SU-DHL-6 (cell line): ENCODE data around the gene PTPRK.

Experiments
- H2AFZ ChIP-seq: fragments of 200-600 bp; sonication (generic); 2 replicates; pipeline ENCODE4 v1.6.1; 2014; ENCODE audit warnings: low read depth, mild to moderate bottlenecking, moderate library complexity, mixed read lengths, antibody characterized with exemption, low read length; ENCODE audit not compliant: severe bottlenecking
- H3F3A ChIP-seq: fragments of 200-600 bp; shearing (Covaris generic); 2 replicates; pipeline ENCODE4 v1.6.0; 2016; ENCODE audit warnings: antibody characterized with exemption, mild to moderate bottlenecking; ENCODE audit not compliant: insufficient read depth
- H3K27ac ChIP-seq: fragments of 200-600 bp; sonication (generic); 2 replicates; pipeline ENCODE4 v1.5.1; 2016; ENCODE audit warnings: low read depth, mild to moderate bottlenecking, low read length, moderate library complexity, mixed read lengths
- H3K27me3 ChIP-seq: fragments of 200-600 bp; sonication (generic), shearing (Covaris generic); 2 replicates; pipeline ENCODE4 v1.6.0; 2014; ENCODE audit warnings: mild to moderate bottlenecking, low read length
- H3K36me3 ChIP-seq: fragments of 200-600 bp; sonication (generic); 2 replicates; pipeline ENCODE4 v1.6.1; 2014; ENCODE audit warnings: mild to moderate bottlenecking, low read length, mixed read lengths
- H3K4me2 ChIP-seq: fragments of 300-600, 200-600 bp; shearing (Covaris generic), sonication (generic); 2 replicates; pipeline ENCODE4 v1.6.0; 2014; ENCODE audit warnings: low read length, low read depth, mild to moderate bottlenecking; ENCODE audit not compliant: poor library complexity, severe bottlenecking
- H3K4me3 ChIP-seq: fragments of 200-600 bp; sonication (generic); 2 replicates; pipeline ENCODE4 v1.5.1; 2014; ENCODE audit warnings: antibody characterized with exemption, low read length, mild to moderate bottlenecking, mixed read lengths; ENCODE audit not compliant: insufficient read depth, poor library complexity, severe bottlenecking
- H3K79me2 ChIP-seq: fragments of 200-600 bp; sonication (generic); 2 replicates; pipeline ENCODE4 v1.6.1; 2014; ENCODE audit warnings: mild to moderate bottlenecking, low read length, moderate library complexity; ENCODE audit not compliant: insufficient read depth
- H3K9ac ChIP-seq: fragments of 200-600 bp; sonication (generic); 2 replicates; pipeline ENCODE4 v1.7.0; 2014; ENCODE audit warnings: mild to moderate bottlenecking, low read length
- H3K9me2 ChIP-seq: fragments of 200-600 bp; sonication (generic); replicated peaks from 2 replicates; pipeline ENCODE4 v1.6.1; 2014; ENCODE audit warnings: low read length; ENCODE audit not compliant: insufficient read depth
- H3K9me3 ChIP-seq: fragments of 200-600 bp; sonication (generic); 2 replicates; pipeline ENCODE4 v1.6.1; 2014; ENCODE audit warnings: low read length, mixed read lengths; ENCODE audit not compliant: insufficient read depth
- H4K20me1 ChIP-seq: fragments of 200-600 bp; sonication (generic); 2 replicates; pipeline ENCODE4 v1.6.1; 2014; ENCODE audit warnings: low read depth, mild to moderate bottlenecking, antibody characterized with exemption, low read length, moderate library complexity, mixed read lengths
- CTCF ChIP-seq: fragments of 200-600 bp; sonication (generic); IDR thresholded peaks from one replicate; pipeline ENCODE4 v1.5.1; 2017; ENCODE audit warnings: antibody characterized with exemption, mild to moderate bottlenecking, low read length, moderate library complexity; ENCODE audit not compliant: insufficient read depth, poor library complexity, severe bottlenecking
- EZH2phosphoT487 ChIP-seq: fragments of 200-600 bp; sonication (generic), shearing (Covaris generic); conservative IDR thresholded peaks from 2 replicates; pipeline ENCODE4 v1.6.1; 2018; ENCODE audit warnings: mild to moderate bottlenecking, antibody characterized with exemption, low read length, moderate library complexity, mixed read lengths

Gene PTPRK

GRCh38 chr6:128406453-128406852, 113.9 kb downstream of the PTPRK start:
- H3K9ac ChIP-seq, result no peak overlapping the region
- H2AFZ ChIP-seq, result no peak overlapping the region
- H3K27ac ChIP-seq, result no peak overlapping the region
- H3K9me2 ChIP-seq, result no peaks in the 10 kb centered on the region
- no peaks in the 10 kb centered on the region for H3K79me2 ChIP-seq
- H3K4me2 ChIP-seq, result no peak overlapping the region
- H3K9me3 ChIP-seq, result no peaks in the 10 kb centered on the region
- H3F3A ChIP-seq, result no peaks in the 10 kb centered on the region
- no peaks in the 10 kb centered on the region for H4K20me1 ChIP-seq
- no peaks in the 10 kb centered on the region for H3K27me3 ChIP-seq
- H3K36me3 ChIP-seq, result no peaks in the 10 kb centered on the region
- H3K4me3 ChIP-seq, result no peak overlapping the region
- TF ChIP-seq EZH2phosphoT487 (no peak), CTCF (no peak)

GRCh38 chr6:128403618-128404444, 116.6 kb downstream of the PTPRK start:
- Histone ChIP-seq H3F3A (no peaks in the 10 kb centered on the region), H3K9me2 (no peaks in the 10 kb centered on the region), H4K20me1 (no peaks in the 10 kb centered on the region), H3K79me2 (no peaks in the 10 kb centered on the region), H3K4me2 (no peak overlapping the region), H2AFZ (no peak overlapping the region), H3K9ac (no peak overlapping the region), H3K9me3 (no peaks in the 10 kb centered on the region), H3K4me3 (no peak overlapping the region), H3K27ac (no peak overlapping the region), H3K36me3 (no peaks in the 10 kb centered on the region), H3K27me3 (no peaks in the 10 kb centered on the region)
- TF ChIP-seq CTCF (no peak), EZH2phosphoT487 (no peak)

- H2AFZ ChIP-seq, result no peak overlapping the region
- H3K27me3 ChIP-seq, result no peaks in the 10 kb centered on the region
- no peak overlapping the region for H3K9ac ChIP-seq
- H3K36me3 ChIP-seq, result no peaks in the 10 kb centered on the region
- H3K4me2 ChIP-seq, result no peak overlapping the region
- H3F3A ChIP-seq, result no peaks in the 10 kb centered on the region
- no peak overlapping the region for H3K4me3 ChIP-seq
- H3K9me2 ChIP-seq, result no peaks in the 10 kb centered on the region
- H3K27ac ChIP-seq, result no peak overlapping the region
- TF ChIP-seq EZH2phosphoT487 (no peak), CTCF (no peak)
- H3K79me2 ChIP-seq, result no peaks in the 10 kb centered on the region
- H3K9me3 ChIP-seq, result no peaks in the 10 kb centered on the region
- no peaks in the 10 kb centered on the region for H4K20me1 ChIP-seq
These were observed 119.5 kb downstream of the PTPRK start for GRCh38 chr6:128400875-128401274.
